GM23338 (cell line): ENCODE data around the gene ELFN1. TPM values are rescaled to one million over a fixed set of nuclear protein-coding genes. Genes with fewer than 3 reads are reported as not detected.

ENCODE experiments used
- ATAC-seq: fragments of 200-7000 bp; cut with Tn5 transposase; 3 replicates; pipeline ENCODE4 v1.9.1; 2020
- DNase-seq: peaks from one replicate; pipeline ENCODE4 v3.0.0-alpha.2; 2015; ENCODE audit warnings: low spot score
- H2AFZ ChIP-seq: fragments of 200-600 bp; sonication (generic); 2 replicates; pipeline ENCODE4 v1.8.0; 2016; ENCODE audit warnings: antibody characterized with exemption, mild to moderate bottlenecking, moderate library complexity
- H3F3A ChIP-seq: fragments of 200-600 bp; sonication (generic); replicated peaks from 2 replicates; pipeline ENCODE4 v1.8.0; 2017; ENCODE audit warnings: antibody characterized with exemption, mixed run types, low read depth
- H3K27ac ChIP-seq: fragments of 200-600 bp; sonication (generic); 2 replicates; pipeline ENCODE4 v1.6.1; 2016; ENCODE audit warnings: low read depth
- H3K27me3 ChIP-seq: fragments of 200-600 bp; sonication (generic); 2 replicates; pipeline ENCODE4 v1.8.0; 2016; ENCODE audit warnings: mild to moderate bottlenecking, mixed run types, moderate library complexity; ENCODE audit not compliant: insufficient read depth
- H3K36me3 ChIP-seq: fragments of 200-600 bp; sonication (generic); 2 replicates; pipeline ENCODE4 v1.8.0; 2016; ENCODE audit warnings: mild to moderate bottlenecking; ENCODE audit not compliant: insufficient read depth
- H3K4me1 ChIP-seq: fragments of 200-600 bp; sonication (generic); 2 replicates; pipeline ENCODE4 v1.8.0; 2016; ENCODE audit warnings: mild to moderate bottlenecking, moderate library complexity; ENCODE audit not compliant: insufficient read depth
- H3K4me2 ChIP-seq: fragments of 200-600 bp; sonication (generic); 2 replicates; pipeline ENCODE4 v1.7.1; 2017; ENCODE audit warnings: mixed run types
- H3K4me3 ChIP-seq: fragments of 200-600 bp; sonication (generic); 2 replicates; pipeline ENCODE4 v1.6.1; 2016; ENCODE audit warnings: mixed run types
- H3K79me2 ChIP-seq: fragments of 200-600 bp; sonication (generic); replicated peaks from 2 replicates; pipeline ENCODE4 v1.8.0; 2017; ENCODE audit warnings: mild to moderate bottlenecking; ENCODE audit not compliant: insufficient read depth
- H3K9me2 ChIP-seq: fragments of 200-600 bp; sonication (generic); 2 replicates; pipeline ENCODE4 v1.8.0; 2017; ENCODE audit not compliant: insufficient read depth
- H4K20me1 ChIP-seq: fragments of 200-600 bp; sonication (generic); replicated peaks from 2 replicates; pipeline ENCODE4 v1.8.0; 2017; ENCODE audit warnings: mild to moderate bottlenecking; ENCODE audit not compliant: insufficient read depth
- H3K27ac Mint-ChIP-seq: 2 replicates; pipeline ENCODE4 v1.8.0; 2020; ENCODE audit warnings: inconsistent platforms, mild to moderate bottlenecking, moderate library complexity, mixed read lengths
- H3K27me3 Mint-ChIP-seq: 3 replicates; pipeline ENCODE4 v1.8.0; 2022; ENCODE audit warnings: low read depth, mild to moderate bottlenecking, moderate library complexity, mixed read lengths, inconsistent platforms; ENCODE audit not compliant: insufficient read depth, poor library complexity
- H3K36me3 Mint-ChIP-seq: 3 replicates; pipeline ENCODE4 v1.8.0; 2021; ENCODE audit warnings: low read depth, mild to moderate bottlenecking, inconsistent platforms, moderate library complexity, mixed read lengths
- H3K4me1 Mint-ChIP-seq: 3 replicates; pipeline ENCODE4 v1.8.0; 2020; ENCODE audit warnings: mild to moderate bottlenecking, inconsistent platforms, mixed read lengths
- H3K4me3 Mint-ChIP-seq: 3 replicates; pipeline ENCODE4 v1.8.0; 2021; ENCODE audit warnings: moderate library complexity, mild to moderate bottlenecking, inconsistent platforms, mixed read lengths
- H3K9me3 Mint-ChIP-seq: 3 replicates; pipeline ENCODE4 v1.8.0; 2020; ENCODE audit warnings: moderate library complexity, mild to moderate bottlenecking, inconsistent platforms, mixed read lengths
- CREB1 ChIP-seq: fragments of 250-450 bp; sonication (Bioruptor Pico); IDR thresholded peaks from 2 replicates; pipeline ENCODE4 v1.5.0; 2020; ENCODE audit warnings: low read depth, mild to moderate bottlenecking, moderate library complexity
- EZH2phosphoT487 ChIP-seq: fragments of 200-600 bp; sonication (generic); IDR thresholded peaks from one replicate; pipeline ENCODE4 v1.8.1; 2018; ENCODE audit warnings: antibody characterized with exemption; ENCODE audit not compliant: unreplicated experiment
- JUNB ChIP-seq: IDR thresholded peaks from one replicate; pipeline ENCODE4 v1.6.1; 2016; ENCODE audit warnings: antibody characterized with exemption; ENCODE audit not compliant: unreplicated experiment
- ZNF114 ChIP-seq: fragments of 250-450 bp; sonication (Bioruptor Pico); IDR thresholded peaks from 2 replicates; pipeline ENCODE4 v1.5.0; 2020; ENCODE audit warnings: mild to moderate bottlenecking, moderate library complexity
- ZNF331 ChIP-seq: fragments of 250-450 bp; sonication (Bioruptor Pico); IDR thresholded peaks from 2 replicates; pipeline ENCODE4 v1.5.0; 2020; ENCODE audit warnings: low read depth, mild to moderate bottlenecking, moderate library complexity
- polyA plus RNA-seq: library from polyadenylated mRNA; unstranded; fragments of >200 nt; fragmentation: Nextera tagmentation; extraction: Ambion mirVana; gene quantifications from 2 replicates; pipeline ENCODE4 v1.2.1, GENCODE V29; 2016
- total RNA-seq: library from RNA; depleted of rRNA; stranded (reverse); fragments of >200 nt; shearing (Covaris generic); gene quantifications from 2 replicates; pipeline ENCODE4 v1.2.3, GENCODE V29; 2014
- TF ChIP-seq, protein P1 (sequence below): fragments of 250-450 bp; sonication (Bioruptor Pico); IDR thresholded peaks from 2 replicates; pipeline ENCODE4 v1.5.0; 2020; ENCODE audit warnings: mild to moderate bottlenecking, moderate library complexity
- TF ChIP-seq, protein P2 (sequence below): IDR thresholded peaks from one replicate; pipeline ENCODE4 v1.6.1; 2018; ENCODE audit warnings: antibody characterized with exemption; ENCODE audit not compliant: unreplicated experiment

Gene ELFN1
- total and polyA plus RNA-seq, 2 experiments from 2014 or later: 0.08 to 3.5 TPM

DNA sequence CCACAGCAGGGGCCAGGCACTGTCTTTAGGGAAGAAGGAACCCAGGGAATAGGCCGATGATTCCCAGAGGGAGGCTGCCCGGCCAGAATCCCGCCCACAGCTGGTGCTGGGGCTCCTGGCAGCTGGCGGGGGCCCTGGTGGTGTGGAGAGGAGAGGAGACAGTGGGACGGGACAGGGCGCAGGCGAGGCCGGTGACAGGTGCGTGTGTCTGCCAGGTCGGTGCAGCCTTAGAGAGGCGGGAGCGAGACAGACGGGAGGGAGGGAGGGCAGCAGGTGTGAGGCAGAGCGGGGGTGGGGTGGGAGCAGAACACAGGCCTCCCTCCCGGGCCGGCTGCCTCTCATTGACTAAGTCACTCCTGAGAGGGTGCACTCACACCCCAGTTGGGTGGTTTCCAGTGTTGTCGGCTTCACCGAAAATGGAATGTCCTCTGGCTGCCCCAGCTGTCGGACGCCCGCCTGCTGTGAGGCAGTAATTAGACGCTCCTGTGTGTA, 55.2 kb downstream of the ELFN1 start:
- ATAC-seq (peak; percentile 76), DNase-seq (peak; percentile 67)
- H3K27me3 ChIP-seq: no peaks in the 10 kb centered on the region
- no peaks in the 10 kb centered on the region for H3F3A ChIP-seq
- TF ChIP-seq, protein P1, sequence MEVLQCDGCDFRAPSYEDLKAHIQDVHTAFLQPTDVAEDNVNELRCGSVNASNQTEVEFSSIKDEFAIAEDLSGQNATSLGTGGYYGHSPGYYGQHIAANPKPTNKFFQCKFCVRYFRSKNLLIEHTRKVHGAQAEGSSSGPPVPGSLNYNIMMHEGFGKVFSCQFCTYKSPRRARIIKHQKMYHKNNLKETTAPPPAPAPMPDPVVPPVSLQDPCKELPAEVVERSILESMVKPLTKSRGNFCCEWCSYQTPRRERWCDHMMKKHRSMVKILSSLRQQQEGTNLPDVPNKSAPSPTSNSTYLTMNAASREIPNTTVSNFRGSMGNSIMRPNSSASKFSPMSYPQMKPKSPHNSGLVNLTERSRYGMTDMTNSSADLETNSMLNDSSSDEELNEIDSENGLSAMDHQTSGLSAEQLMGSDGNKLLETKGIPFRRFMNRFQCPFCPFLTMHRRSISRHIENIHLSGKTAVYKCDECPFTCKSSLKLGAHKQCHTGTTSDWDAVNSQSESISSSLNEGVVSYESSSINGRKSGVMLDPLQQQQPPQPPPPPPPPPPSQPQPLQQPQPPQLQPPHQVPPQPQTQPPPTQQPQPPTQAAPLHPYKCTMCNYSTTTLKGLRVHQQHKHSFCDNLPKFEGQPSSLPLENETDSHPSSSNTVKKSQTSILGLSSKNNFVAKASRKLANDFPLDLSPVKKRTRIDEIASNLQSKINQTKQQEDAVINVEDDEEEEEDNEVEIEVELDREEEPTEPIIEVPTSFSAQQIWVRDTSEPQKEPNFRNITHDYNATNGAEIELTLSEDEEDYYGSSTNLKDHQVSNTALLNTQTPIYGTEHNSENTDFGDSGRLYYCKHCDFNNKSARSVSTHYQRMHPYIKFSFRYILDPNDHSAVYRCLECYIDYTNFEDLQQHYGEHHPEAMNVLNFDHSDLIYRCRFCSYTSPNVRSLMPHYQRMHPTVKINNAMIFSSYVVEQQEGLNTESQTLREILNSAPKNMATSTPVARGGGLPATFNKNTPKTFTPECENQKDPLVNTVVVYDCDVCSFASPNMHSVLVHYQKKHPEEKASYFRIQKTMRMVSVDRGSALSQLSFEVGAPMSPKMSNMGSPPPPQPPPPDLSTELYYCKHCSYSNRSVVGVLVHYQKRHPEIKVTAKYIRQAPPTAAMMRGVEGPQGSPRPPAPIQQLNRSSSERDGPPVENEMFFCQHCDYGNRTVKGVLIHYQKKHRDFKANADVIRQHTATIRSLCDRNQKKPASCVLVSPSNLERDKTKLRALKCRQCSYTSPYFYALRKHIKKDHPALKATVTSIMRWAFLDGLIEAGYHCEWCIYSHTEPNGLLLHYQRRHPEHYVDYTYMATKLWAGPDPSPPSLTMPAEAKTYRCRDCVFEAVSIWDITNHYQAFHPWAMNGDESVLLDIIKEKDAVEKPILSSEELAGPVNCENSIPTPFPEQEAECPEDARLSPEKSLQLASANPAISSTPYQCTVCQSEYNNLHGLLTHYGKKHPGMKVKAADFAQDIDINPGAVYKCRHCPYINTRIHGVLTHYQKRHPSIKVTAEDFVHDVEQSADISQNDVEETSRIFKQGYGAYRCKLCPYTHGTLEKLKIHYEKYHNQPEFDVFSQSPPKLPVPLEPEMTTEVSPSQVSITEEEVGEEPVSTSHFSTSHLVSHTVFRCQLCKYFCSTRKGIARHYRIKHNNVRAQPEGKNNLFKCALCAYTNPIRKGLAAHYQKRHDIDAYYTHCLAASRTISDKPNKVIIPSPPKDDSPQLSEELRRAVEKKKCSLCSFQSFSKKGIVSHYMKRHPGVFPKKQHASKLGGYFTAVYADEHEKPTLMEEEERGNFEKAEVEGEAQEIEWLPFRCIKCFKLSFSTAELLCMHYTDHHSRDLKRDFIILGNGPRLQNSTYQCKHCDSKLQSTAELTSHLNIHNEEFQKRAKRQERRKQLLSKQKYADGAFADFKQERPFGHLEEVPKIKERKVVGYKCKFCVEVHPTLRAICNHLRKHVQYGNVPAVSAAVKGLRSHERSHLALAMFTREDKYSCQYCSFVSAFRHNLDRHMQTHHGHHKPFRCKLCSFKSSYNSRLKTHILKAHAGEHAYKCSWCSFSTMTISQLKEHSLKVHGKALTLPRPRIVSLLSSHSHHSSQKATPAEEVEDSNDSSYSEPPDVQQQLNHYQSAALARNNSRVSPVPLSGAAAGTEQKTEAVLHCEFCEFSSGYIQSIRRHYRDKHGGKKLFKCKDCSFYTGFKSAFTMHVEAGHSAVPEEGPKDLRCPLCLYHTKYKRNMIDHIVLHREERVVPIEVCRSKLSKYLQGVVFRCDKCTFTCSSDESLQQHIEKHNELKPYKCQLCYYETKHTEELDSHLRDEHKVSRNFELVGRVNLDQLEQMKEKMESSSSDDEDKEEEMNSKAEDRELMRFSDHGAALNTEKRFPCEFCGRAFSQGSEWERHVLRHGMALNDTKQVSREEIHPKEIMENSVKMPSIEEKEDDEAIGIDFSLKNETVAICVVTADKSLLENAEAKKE: no peak
- TF ChIP-seq CREB1 (no peak), EZH2phosphoT487 (no peak), ZNF114 (CRISPR knock-in tag) (no peak), ZNF331 (CRISPR knock-in tag) (no peak), JUNB (no peak)
- TF ChIP-seq, protein P2, sequence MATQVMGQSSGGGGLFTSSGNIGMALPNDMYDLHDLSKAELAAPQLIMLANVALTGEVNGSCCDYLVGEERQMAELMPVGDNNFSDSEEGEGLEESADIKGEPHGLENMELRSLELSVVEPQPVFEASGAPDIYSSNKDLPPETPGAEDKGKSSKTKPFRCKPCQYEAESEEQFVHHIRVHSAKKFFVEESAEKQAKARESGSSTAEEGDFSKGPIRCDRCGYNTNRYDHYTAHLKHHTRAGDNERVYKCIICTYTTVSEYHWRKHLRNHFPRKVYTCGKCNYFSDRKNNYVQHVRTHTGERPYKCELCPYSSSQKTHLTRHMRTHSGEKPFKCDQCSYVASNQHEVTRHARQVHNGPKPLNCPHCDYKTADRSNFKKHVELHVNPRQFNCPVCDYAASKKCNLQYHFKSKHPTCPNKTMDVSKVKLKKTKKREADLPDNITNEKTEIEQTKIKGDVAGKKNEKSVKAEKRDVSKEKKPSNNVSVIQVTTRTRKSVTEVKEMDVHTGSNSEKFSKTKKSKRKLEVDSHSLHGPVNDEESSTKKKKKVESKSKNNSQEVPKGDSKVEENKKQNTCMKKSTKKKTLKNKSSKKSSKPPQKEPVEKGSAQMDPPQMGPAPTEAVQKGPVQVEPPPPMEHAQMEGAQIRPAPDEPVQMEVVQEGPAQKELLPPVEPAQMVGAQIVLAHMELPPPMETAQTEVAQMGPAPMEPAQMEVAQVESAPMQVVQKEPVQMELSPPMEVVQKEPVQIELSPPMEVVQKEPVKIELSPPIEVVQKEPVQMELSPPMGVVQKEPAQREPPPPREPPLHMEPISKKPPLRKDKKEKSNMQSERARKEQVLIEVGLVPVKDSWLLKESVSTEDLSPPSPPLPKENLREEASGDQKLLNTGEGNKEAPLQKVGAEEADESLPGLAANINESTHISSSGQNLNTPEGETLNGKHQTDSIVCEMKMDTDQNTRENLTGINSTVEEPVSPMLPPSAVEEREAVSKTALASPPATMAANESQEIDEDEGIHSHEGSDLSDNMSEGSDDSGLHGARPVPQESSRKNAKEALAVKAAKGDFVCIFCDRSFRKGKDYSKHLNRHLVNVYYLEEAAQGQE: no peak
- no peaks in the 10 kb centered on the region for H3K9me2 ChIP-seq
- peaks cover 16% of the 10 kb centered on the region for H3K4me1 Mint-ChIP-seq
- H3K4me1 ChIP-seq: no peaks in the 10 kb centered on the region
- peaks cover 11% of the 10 kb centered on the region for H3K9me3 Mint-ChIP-seq
- no peak overlapping the region for H3K27ac Mint-ChIP-seq
- no peak overlapping the region for H3K4me3 ChIP-seq
- H3K4me2 ChIP-seq: no peak overlapping the region
- H2AFZ ChIP-seq: no peak overlapping the region
- H3K36me3 ChIP-seq: no peaks in the 10 kb centered on the region
- no peaks in the 10 kb centered on the region for H4K20me1 ChIP-seq
- peaks cover 7% of the 10 kb centered on the region; the same call in 2 of the 3 replicates for H3K36me3 Mint-ChIP-seq
- peaks cover 6% of the 10 kb centered on the region for H3K27me3 Mint-ChIP-seq
- no peak overlapping the region for H3K27ac ChIP-seq
- no peak overlapping the region for H3K4me3 Mint-ChIP-seq
- no peaks in the 10 kb centered on the region for H3K79me2 ChIP-seq
